GM18526 (cell line): Measurements from ENCODE around the gene ALG3.

Source experiments
- POLR2A ChIP-seq: IDR thresholded peaks from 3 replicates; pipeline ENCODE4 v1.6.1; 2011; ENCODE audit not compliant: insufficient read length; ENCODE audit errors: extremely low read depth

The ALG3 gene

GRCh38 chr3:184196536-184196935 lies 52.2 kb downstream of the ALG3 start:
- no peak for TF ChIP-seq POLR2A

- TF ChIP-seq POLR2A, result no peak
These were observed 54.7 kb downstream of the ALG3 start for GRCh38 chr3:184193991-184194539.

GRCh38 chr3:184192889-184193288 lies 55.9 kb downstream of the ALG3 start:
- TF ChIP-seq POLR2A, result no peak
